Suppressor macrophage treated with lipopolysaccharide for 1 hour (primary cell): Measurements from ENCODE around the gene RFC1.
"Not testable (repeated sequence)": the region's sequence is repeated elsewhere in the genome, so short reads cannot be mapped to it uniquely, and the experiment has no call there.

Source experiments
- DNase-seq, 3 donors: peaks; one replicate each; pipeline ENCODE4 v3.0.0-alpha.2; 2020 to 2022

Gene RFC1

DNA sequence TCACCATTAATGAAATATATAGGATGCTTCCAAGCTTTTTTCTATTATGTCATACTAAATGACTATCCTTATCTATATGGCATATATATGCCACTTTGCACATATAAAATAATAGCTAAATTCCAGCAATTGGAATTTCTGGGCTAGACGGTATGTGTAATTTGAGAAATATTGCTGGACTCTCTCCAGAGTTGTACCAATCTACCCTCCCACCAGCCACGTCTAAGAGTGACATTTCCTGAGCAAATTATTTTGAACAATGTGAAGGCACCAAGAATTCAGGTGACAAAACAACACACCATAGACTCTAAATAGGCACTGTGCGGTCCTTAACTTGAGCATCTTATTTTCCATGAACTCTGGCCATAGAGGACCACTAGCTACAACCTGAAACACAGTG lies 62.3 kb downstream of the RFC1 start:
- DNase-seq, result no peak

DNA sequence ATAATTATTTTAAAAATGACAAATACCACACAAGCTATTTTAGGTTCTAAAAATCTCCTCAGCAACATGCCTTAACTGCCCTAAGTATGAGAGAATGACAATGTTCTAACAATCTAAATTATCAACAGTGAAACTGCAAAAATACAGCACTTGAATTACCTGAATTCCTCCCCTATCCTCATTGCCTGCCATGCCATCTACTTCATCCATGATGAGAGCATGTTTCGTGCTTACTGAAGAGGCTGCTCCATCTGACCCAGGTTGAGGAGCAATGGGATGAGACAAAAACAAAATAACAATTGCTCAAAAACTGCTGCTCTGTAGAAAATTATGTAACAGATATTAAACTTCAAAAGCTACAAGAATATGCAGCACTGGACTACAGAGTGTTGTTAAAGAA lies 63.3 kb downstream of the RFC1 start:
- DNase-seq, result no peak

DNA sequence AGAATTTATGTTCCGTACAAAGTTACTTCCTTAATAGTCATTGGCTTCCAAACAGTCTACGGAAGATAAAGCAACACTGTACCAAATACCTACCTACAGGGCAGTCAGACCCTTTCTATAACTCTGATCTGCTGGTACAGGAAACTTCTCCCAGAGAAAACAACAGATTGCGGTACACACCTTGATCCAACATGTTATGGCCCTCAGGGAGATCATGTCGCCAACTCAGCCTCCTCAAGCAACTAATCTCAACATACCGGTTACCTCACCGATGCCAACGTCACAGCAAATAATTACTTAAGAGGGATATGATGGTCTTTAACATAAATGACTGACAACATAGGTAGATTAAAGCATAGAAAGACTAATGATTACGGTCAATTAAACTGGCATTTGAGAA lies 70.4 kb downstream of the RFC1 start:
- no peak for DNase-seq

DNA sequence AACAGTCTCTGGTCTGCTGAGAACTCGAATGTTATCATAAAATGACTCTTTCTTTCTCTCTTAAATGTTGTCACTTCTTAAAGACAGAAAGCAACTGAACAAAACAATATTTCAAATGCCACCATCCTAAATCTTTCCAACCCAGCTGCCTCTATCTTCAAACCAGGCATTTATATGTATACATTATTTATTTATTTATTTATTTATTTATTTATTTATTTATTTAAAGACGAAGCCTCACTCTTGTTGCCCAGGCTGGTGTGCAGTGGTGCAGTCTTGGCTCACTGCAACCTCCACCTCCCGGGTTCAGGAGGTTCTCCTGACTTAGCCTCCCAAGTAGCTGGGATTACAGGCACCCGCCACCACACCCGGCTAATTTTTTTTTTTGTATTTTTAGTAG lies 73.7 kb downstream of the RFC1 start:
- not testable (repeated sequence) for DNase-seq

DNA sequence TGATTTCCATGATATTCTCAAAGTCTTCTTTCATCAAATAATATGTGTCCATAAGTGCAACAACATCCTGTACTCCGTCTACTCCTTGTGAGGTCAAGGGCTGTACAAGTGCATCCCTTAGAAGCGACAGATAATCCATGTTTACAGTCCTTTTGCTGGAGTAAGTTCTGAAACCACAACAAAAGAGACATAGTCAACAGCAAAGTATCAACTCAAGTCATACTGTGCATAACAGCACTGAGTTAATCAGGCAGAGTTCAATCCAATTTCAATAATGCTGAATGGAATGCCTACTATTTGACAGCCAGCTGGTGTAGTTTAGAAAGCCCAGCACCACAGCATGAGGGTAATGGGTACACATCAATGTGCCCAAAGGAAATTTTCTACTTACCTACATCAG lies 74.5 kb downstream of the RFC1 start:
- no peak for DNase-seq

DNA sequence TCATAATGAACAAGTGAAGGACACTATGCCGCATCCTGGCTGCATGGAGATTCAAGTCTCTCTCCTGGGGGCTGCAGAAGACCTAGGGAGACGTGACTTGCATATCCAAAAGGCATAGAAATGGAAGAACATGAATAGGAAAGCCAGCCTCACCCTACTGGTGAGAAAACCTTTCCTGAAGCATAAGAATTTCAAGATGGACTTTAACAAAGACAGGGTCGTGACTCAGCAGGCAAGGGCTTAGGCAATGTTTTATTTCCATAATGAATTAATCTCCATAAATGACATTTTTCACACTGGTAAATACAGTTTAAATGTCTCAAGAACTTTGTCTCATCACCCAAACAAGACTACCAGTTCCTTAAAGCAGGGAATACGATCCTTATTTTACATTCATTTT lies 78.9 kb downstream of the RFC1 start:
- no peak for DNase-seq

DNA sequence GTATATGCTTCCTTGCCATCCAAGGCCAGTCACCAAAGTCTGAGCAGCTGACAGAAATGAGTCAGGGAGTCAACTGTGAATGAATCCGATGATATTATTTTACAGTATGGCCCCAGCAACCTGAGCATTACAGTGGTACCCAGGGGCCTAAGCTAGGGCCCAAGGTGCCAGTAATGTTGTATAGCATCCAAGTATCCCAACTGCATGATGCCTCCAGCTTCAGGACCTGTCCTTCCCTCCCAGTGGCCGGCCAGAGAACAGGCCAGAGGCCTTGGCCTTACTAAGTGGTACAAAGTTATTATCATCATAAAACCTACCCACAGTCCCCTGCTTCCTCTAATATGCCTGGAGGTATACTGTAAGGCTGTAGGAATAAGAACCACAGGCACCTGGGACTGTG lies 79.9 kb downstream of the RFC1 start:
- DNase-seq, result no peak

DNA sequence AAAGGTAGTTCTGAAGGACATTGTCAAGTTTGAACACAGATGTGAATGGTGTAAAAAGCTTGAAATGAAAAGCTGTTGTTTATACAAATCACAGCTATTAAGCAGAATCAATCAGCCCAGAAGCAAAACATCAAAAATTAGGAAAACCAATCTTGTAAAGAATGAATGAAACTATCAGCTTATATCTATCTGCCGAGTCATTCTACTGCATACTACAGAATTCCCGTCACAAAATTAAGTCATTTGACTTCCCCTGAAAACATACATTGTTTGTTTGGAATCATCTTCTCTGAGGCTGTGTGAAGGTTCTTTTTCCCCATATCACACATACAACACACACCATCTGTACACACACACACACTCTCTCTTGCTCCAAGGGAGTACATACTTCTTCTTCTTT lies 80.3 kb downstream of the RFC1 start:
- no peak for DNase-seq

DNA sequence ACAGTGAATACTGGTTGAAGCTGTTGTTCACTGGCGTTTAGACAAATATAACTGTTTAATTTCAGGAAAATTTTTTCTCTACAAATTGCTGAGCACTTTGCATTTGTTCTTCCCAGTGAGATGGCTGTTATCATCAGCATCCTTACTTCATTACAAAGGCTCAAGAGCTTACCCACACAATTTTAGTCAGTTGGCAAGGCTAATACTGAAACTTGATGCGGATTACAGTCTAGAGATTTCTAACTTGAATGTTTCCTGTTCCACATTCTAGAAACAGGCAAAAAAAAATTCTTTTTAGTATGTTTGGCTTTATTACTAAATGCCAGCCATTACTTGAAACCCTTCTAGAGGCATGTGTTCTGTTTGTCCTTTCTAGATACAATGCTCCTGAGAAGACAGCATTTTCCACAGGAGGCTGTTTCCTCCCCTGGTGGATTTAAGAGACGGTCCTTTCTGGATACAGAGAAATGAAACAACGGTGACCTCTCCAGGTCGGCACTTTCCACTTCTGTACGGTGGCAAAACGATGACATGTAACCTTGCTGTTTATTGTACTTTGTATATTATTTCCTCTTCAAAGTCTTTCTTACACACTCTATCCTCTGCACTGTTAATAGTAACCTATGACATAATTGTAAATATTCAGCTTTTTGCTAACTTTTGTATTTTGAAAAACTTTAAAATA lies 80.9 kb downstream of the RFC1 start:
- DNase-seq, result no peak

DNA sequence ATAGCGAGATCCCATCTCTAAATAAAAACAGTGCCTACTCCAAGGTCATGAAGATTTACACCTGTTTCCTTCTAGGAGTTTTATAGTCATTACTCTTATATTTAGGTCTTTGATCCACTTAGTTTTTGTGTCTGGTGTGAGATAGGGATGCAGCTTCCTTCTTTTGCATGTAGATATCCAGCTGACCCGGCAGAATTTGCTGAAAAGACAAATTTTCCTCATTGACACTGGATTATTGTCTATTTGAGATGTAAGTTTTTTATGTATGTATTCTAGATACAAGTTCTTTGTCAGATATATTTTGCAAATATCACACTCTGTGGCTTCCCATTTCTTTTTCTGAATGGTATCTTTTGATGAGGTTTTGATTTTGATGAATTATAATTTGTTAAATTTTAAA lies 85.4 kb downstream of the RFC1 start:
- DNase-seq, result no peak

DNA sequence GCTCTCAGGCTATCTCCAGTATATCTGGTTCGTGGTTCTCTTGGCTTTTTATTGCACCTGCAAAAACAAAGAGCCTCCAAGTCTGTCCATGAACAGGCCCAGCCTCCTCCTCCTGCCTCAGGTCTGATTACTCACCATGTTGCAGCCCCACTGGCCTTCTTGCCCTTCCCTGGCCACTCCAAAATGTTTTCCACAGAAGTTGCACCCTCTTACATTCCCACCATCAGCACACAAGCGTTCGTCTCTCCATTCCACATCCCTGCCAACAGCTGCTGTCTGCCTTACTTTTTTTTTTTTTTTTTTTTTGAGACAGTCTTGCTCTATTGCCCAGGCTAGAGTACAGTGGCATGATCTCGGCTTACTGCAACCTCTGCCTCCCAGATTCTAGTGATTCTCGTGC lies 86.7 kb downstream of the RFC1 start:
- no peak for DNase-seq

DNA sequence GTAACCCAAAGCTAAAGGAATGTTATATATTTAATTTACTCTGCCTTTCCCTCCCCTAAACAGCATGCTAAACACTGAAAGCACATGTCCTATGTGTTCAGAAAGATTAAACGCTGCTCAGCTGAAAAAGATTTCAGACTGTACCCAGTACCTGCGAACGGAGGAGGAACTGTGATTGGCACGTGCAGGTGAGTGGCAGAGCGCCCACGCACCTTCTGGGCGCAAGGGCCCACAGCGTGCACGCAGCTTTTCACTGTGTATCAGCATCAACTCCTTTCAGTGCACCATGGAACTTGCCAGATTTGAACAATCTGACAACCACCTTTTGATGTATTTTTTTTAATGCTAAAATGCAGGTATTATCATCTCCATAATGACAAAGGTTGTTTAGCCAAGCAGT lies 87.7 kb downstream of the RFC1 start:
- no peak for DNase-seq

DNA sequence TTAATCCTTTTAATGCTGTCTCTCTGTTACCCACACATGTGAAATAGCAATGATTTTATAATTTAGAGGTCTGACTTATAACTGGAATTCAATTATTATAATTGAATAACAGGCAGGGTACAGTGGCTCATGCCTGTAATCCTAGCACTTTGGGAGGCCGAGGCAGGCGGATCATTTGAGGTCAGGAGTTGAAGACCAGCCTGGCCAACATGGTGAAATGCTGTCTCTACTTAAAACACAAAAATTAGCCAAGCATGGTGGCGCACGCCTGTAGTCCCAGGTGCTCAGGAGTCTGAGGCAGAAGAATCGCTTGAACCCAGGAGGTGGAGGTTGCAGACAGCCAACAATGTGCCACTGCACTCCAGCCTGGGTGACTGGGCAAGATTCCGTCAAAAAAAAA lies 88.5 kb downstream of the RFC1 start:
- DNase-seq, result not testable (repeated sequence)

DNA sequence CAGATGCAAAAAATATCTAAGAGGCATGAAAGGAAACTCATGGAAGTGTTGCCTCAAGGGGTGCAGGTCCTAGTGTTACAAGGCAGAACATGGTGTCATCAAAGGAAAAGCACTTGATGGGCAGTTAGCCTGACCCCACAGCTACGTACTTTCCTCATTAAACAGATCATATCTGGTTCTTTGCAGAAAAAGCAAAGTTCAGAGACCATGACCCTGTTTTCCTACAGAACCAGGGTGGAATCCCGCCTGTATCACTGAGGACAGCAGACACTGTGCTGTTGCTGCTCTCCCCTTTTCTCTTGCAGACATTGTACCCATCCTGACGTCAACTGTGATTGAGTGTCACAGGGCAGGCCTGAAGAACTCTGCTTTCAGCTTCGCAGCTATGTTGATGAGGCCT lies 91.7 kb downstream of the RFC1 start:
- DNase-seq, result no peak

DNA sequence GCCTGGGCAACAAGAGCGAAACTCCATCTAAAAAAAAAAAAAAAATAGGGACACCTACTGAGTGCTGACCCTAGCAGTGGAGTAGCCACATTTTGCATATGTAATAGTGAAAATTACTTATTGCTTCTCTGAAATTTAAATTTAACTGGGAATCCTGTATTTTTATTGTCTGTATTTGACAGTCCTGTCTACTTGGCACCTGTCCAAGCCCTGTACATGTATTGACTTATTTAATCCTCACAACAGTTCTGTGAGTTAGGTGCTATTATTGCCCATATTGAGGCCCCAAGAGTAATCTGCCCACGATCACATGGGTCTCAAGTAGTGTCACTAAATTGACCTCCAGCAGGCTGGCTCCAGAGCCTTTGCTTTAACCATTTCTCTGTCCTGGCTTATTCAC lies 102.3 kb downstream of the RFC1 start:
- no peak for DNase-seq

DNA sequence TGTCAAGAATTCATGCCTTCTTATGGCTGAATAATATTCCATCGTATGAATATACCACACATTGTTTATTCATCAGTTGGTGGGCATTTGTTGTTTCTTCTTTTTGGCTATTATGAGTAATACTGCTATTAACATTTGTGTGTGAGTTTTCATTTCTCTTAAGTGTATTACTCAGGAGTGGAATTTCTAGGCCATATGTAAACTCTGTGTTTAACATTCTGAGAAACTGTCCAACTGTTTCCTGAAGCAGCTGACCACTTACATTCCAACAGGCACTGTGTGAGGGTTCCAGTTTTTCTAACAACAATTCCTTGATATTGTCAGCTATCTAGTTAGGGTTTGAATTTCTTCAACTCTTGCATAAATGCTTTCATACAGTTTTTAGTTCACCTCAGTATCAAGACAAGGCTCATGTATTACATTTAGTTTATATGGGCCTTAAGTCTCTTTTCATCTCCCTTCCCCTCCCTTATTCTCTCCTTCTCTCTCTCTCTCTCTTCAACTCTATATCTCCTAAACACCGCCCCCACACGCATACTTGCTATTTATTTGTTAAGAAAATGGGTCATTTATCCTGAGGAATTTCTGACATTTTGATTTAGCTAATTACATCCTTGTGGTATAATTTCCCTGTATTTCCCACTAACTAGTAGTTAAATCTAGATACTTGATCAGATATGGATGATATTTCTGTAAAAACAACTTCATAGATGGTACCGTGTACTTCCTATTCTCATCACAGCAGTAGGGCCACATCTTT lies 106.4 kb downstream of the RFC1 start:
- peak in 2 of 3 donors; percentile 10 to 36 for DNase-seq

DNA sequence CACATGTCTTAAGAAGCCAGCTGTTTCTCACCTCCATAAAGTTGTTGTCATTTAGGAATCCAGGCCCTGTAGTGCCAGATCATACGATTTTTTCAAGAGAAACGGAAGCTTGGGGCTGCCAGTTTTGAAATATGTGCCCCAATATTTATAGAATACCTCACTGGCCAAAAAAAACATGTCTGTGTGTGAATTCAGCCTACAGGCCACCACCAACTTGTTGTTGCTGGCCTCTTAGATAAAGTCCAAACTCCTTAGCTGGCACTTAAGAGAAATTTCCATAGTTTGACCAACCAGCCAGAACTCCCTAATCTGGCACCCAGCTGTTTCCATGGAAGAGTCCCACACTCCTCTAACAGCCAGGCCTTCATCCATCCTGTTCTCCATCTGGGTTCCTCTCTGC lies 109.7 kb downstream of the RFC1 start:
- no peak for DNase-seq

DNA sequence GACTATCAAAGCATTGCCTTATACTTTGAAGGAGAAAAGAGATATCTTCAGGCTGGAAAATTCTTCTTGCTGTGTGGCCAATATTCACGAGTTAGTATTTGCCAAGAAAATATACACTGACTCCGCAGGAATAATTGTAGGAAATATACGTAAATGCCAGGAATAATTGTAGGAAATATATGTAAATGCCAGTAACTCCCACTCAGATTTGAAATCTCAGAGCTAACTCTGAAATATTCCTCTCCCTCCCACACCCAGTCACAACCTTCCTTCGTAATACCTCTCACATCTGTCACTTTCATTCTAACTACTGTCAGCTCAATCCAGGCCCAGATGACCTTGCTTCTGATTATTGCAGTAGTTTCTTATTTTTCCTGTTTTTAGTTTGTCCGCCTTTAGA lies 110.3 kb downstream of the RFC1 start:
- DNase-seq, result no peak

DNA sequence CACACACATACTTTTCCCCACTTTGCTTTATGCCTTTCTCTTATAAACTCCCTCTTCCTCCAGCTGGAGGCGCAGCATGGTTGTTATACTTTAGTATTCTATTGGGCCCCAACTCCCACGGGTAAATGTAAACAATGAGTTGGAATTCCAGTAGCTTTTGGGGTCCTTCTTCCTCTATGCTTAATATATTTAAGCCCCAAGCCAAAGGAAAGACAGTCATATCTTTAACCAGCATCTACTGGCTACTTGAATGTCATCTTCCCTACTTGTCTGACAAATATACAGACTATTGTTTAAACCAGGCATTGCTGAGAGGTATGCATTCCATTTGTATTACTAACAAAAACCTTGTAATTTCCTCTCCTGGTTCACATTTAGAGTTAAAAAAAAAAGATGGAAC lies 110.9 kb downstream of the RFC1 start:
- DNase-seq, result no peak

DNA sequence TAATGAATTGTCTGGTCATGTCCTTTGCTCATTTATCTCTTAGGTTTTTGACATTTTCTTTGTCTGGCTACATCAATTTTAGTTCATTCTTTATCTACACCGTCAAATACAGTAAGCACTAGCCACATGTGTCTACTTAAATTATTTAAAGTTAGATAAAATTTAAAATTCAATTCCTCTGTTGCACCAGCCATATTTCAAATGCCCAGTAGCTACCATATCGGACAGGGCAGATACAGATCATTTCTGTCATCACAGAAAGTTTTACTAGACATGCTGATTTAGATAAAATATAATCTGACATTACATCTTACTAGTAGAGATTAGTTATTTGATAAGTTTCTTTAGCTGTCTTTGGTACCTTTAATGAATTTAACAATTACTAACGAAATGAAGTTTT lies 122.7 kb downstream of the RFC1 start:
- no peak for DNase-seq
